GM12878 (cell line): ENCODE measurements around the gene SERPINB3. TPM values are rescaled to one million over a fixed set of nuclear protein-coding genes. Genes with fewer than 3 reads are reported as not detected.
A peak's percentile ranks its signal among the peaks of the same experiment; 100 is the strongest.

ENCODE experiments used
- ATAC-seq: fragments of 200-7000 bp; cut with Tn5 transposase; 3 replicates; pipeline ENCODE4 v1.9.1; 2020; ENCODE audit warnings: mild to moderate bottlenecking, moderate library complexity
- BruUV-seq: library from RNA; stranded (reverse); fragments of 400-500 nt; replicated peaks from 2 replicates; lab custom pipeline; 2021; lab: Mats Ljungman, UMichigan
- CTCF ChIA-PET: fragments of 300-600 bp; sonication (Branson Sonifier 250); formaldehyde crosslinking; extraction: SDS; loops from one replicate; lab custom pipeline; 2021; ENCODE audit warnings: inconsistent platforms; lab: Yijun Ruan, JAX
- POLR2A ChIA-PET: fragments of 350-600 bp; formaldehyde crosslinking; extraction: SDS; loops from one replicate; lab custom pipeline; 2021; ENCODE audit warnings: inconsistent platforms; lab: Charles Lee
- RAD21 ChIA-PET: fragments of 300-600 bp; sonication (Branson Sonifier 250); formaldehyde crosslinking; loops from one replicate; lab custom pipeline; 2023; ENCODE audit warnings: antibody characterized with exemption; ENCODE audit not compliant: unreplicated experiment; lab: Charles Lee
- SMC1A ChIA-PET: fragments of 300-600 bp; sonication (Branson Sonifier 250); formaldehyde crosslinking; loops from one replicate; lab custom pipeline; 2023; ENCODE audit not compliant: unreplicated experiment, uncharacterized antibody; lab: Charles Lee
- DNase-seq: peaks from one replicate; pipeline ENCODE4 v3.0.0-alpha.2; 2011; ENCODE audit warnings: low read depth, low spot score
- FAIRE-seq: peaks from 3 replicates; lab custom pipeline; 2011; peaks lifted over from hg19 to GRCh38; lab: Jason Lieb, UNC
- H2AFZ ChIP-seq: 2 replicates; pipeline ENCODE4 v1.6.0; 2011; ENCODE audit warnings: low read depth, low read length, control low read depth; ENCODE audit not compliant: control insufficient read depth
- H3K27ac ChIP-seq: 2 replicates; pipeline ENCODE4 v1.5.1; 2011; ENCODE audit warnings: control low read depth; ENCODE audit not compliant: control insufficient read depth, insufficient read depth
- H3K27me3 ChIP-seq, 2 experiments: replicated peaks in 1 of 2; 2 replicates each; pipeline versions ENCODE4 v1.6.0 to v1.6.1; 2011; ENCODE audit warnings: low read length in 1 of 2; ENCODE audit not compliant: control insufficient read depth in 2 of 2, insufficient read depth in 2 of 2
- H3K36me3 ChIP-seq, 2 experiments: 2 replicates each; pipeline ENCODE4 v1.5.1; 2011; ENCODE audit warnings: low read length in 1 of 2; ENCODE audit not compliant: control insufficient read depth in 2 of 2, insufficient read depth in 2 of 2
- H3K4me1 ChIP-seq: 2 replicates; pipeline ENCODE4 v1.6.1; 2011; ENCODE audit warnings: mild to moderate bottlenecking, low read length, moderate library complexity, mixed read lengths; ENCODE audit not compliant: control insufficient read depth, insufficient read depth
- H3K4me2 ChIP-seq: 2 replicates; pipeline ENCODE4 v1.6.0; 2011; ENCODE audit warnings: control low read depth; ENCODE audit not compliant: control insufficient read depth, insufficient read depth
- H3K4me3 ChIP-seq: fragments of 200-600 bp; sonication (generic); 2 replicates; pipeline ENCODE4 v1.5.1; 2016
- H3K79me2 ChIP-seq: 2 replicates; pipeline ENCODE4 v1.6.0; 2011; ENCODE audit warnings: low read length; ENCODE audit not compliant: control insufficient read depth, insufficient read depth
- H3K9ac ChIP-seq: 2 replicates; pipeline ENCODE4 v1.8.0; 2011; ENCODE audit warnings: low read length, control low read depth, mixed read lengths; ENCODE audit not compliant: control insufficient read depth, insufficient read depth
- H3K9me3 ChIP-seq: replicated peaks from 3 replicates; pipeline ENCODE4 v1.5.1; 2011; ENCODE audit warnings: mild to moderate bottlenecking, low read length; ENCODE audit not compliant: control insufficient read depth, insufficient read depth
- H4K20me1 ChIP-seq: 2 replicates; pipeline ENCODE4 v1.6.0; 2011; ENCODE audit not compliant: control insufficient read depth, insufficient read depth
- ATF7 ChIP-seq: fragments of 450-650 bp; IDR thresholded peaks from 2 replicates; pipeline ENCODE4 v1.6.1; 2016; ENCODE audit warnings: low read depth, mild to moderate bottlenecking
- CEBPB ChIP-seq, 2 experiments: fragments of 150-350 bp in 1 of 2; IDR thresholded peaks; 2 replicates each; pipeline ENCODE4 v1.6.1; 2012 to 2014; ENCODE audit warnings: low read depth in 2 of 2, low read length in 2 of 2, borderline replicate concordance in 1 of 2, inconsistent platforms in 1 of 2
- CHD1 ChIP-seq: IDR thresholded peaks from 2 replicates; pipeline ENCODE4 v1.6.1; 2012; ENCODE audit warnings: low read depth, low read length, improper control_type of control experiment
- MTA3 ChIP-seq: IDR thresholded peaks from 2 replicates; pipeline ENCODE4 v1.6.1; 2012; ENCODE audit warnings: low read length, inconsistent platforms, borderline replicate concordance
- RAD21 ChIP-seq: IDR thresholded peaks from 2 replicates; pipeline ENCODE4 v1.6.1; 2011; ENCODE audit warnings: mild to moderate bottlenecking, low read depth, low read length, moderate library complexity; ENCODE audit not compliant: insufficient read depth
- SIN3A ChIP-seq: IDR thresholded peaks from 2 replicates; pipeline ENCODE4 v1.6.1; 2012; ENCODE audit warnings: low read depth, low read length, improper control_type of control experiment
- SMAD1 ChIP-seq: fragments of 450-650 bp; IDR thresholded peaks from 2 replicates; pipeline ENCODE4 v1.6.1; 2018; ENCODE audit warnings: mild to moderate bottlenecking, low read depth; ENCODE audit not compliant: partially characterized antibody
- SMC3 ChIP-seq: IDR thresholded peaks from 2 replicates; pipeline ENCODE4 v1.6.1; 2011; ENCODE audit warnings: low read length, improper control_type of control experiment, borderline replicate concordance
- SP1 ChIP-seq: IDR thresholded peaks from one replicate; pipeline ENCODE4 v1.6.1; 2011; ENCODE audit warnings: low read depth, low read length
- WRNIP1 ChIP-seq: IDR thresholded peaks from 2 replicates; pipeline ENCODE4 v1.6.1; 2011; ENCODE audit warnings: low read depth, low read length, improper control_type of control experiment, borderline replicate concordance
- YY1 ChIP-seq: IDR thresholded peaks from 2 replicates; pipeline ENCODE4 v1.6.1; 2011; ENCODE audit warnings: low read depth, mild to moderate bottlenecking, low read length
- ZNF207 ChIP-seq: fragments of 450-650 bp; IDR thresholded peaks from 2 replicates; pipeline ENCODE4 v1.6.1; 2014; ENCODE audit warnings: antibody characterized with exemption, mild to moderate bottlenecking, borderline replicate concordance
- ZNF622 ChIP-seq: fragments of 450-650 bp; IDR thresholded peaks from 2 replicates; pipeline ENCODE4 v1.6.1; 2017; ENCODE audit warnings: mild to moderate bottlenecking, inconsistent platforms
- WGBS: methylation state at CpG from one replicate; pipeline ENCODE4 v1.1.6; 2016; ENCODE audit warnings: low lambda C conversion rate; ENCODE audit not compliant: insufficient replicate concordance, insufficient coverage; ENCODE audit errors: missing lambda C conversion rate; 5-methylcytosine and 5-hydroxymethylcytosine counted together
- in situ Hi-C: fragments of 300-500 bp; cut with MboI; formaldehyde crosslinking; loops from 9 replicates; pipeline ENCODE4 v1.14.3; 2018; ENCODE audit warnings: mixed read lengths
- intact Hi-C: fragments of 100-400 bp; cut with micrococcal nuclease; formaldehyde crosslinking; loops from one replicate; pipeline ENCODE4 v1.14.2; 2022; ENCODE audit not compliant: unreplicated experiment
- polyA plus RNA-seq, 11 experiments: library from polyadenylated mRNA; depleted of rRNA in 4 of 11; unstranded in 6 of 11; stranded (reverse) in 5 of 11; fragments of >200 nt; fragmentation: Nextera tagmentation in 4 of 11; fragmentation: Illumina TruSeq in 1 of 11; extraction: Ambion mirVana in 4 of 11; extraction: Trizol in 1 of 11; gene quantifications; 1 replicate in 1 of 11; 2 replicates in 10 of 11; pipeline versions ENCODE4 v1.2.1 to v1.2.3, GENCODE V29; 2011 to 2016; ENCODE audit warnings: inconsistent platforms in 2 of 11, missing spikeins in 2 of 11, low read depth in 1 of 11
- total RNA-seq, 4 experiments: library from RNA; depleted of rRNA in 3 of 4; stranded (reverse); fragments of >200 nt in 3 of 4; fragmentation: Illumina TruSeq in 1 of 4; extraction: Trizol in 1 of 4; gene quantifications; 2 replicates each; pipeline versions ENCODE4 v1.2.1 to v1.2.3, GENCODE V29; 2013 to 2021
- TF ChIP-seq, protein P1 (sequence below): fragments of 450-650 bp; formaldehyde crosslinking; IDR thresholded peaks from 2 replicates; pipeline ENCODE4 v1.5.0; 2022; ENCODE audit warnings: mild to moderate bottlenecking, missing genetic modification characterization
- TF ChIP-seq, protein P2 (sequence below), 3 experiments: IDR thresholded peaks in 2 of 3; conservative IDR thresholded peaks in 1 of 3; 2 replicates each; pipeline ENCODE4 v1.5.1; 2011; ENCODE audit warnings: low read depth in 3 of 3, low read length in 3 of 3, mild to moderate bottlenecking in 3 of 3, control low read depth in 2 of 3, moderate library complexity in 2 of 3, inconsistent platforms in 1 of 3, mixed read lengths in 1 of 3; ENCODE audit not compliant: control insufficient read depth in 2 of 3, insufficient read depth in 1 of 3; ENCODE audit errors: extremely low read depth in 1 of 3

SERPINB3 gene
- total and polyA plus RNA-seq, 10 of the 15 experiments (the other 5 are each of a cell fraction or from before 2014, with no cell fraction given), result not detected

DNA sequence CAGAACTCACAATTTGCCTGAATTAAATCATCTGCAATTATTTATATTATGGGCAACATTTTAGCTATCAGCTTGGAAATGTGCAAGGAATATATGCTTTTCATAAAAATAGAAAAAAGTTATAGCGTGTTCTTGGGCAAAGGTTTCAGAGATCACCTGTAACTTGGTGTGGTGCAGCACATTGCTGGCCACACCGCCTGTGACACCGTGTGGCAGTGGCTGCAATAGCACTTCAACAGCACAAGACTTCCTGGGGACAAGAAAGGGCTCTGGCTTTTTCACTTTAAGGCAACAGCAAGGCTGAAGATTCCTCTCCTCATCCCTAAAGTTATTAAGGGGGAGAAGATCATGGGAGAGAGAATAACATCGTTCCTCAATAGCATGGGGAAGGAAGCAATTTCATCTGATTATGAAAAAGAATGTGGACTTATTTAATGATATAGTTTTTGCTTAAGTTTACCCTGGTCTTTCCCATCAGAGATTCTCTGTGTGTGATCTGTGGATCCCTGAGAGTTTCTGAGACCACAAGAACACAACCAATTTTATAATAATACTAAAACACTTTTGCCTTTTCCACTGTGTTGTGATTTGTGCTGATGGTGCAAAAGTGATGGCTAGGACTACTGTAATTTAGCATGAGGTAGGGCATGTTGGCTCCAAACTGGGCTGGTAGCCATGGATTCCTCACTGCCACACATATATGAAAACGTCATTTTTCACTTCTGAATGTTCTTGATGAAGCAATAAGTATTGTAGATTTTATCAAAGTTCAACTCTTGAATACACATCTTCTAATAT, 15.0 kb upstream of the SERPINB3 start:
- Histone ChIP-seq H4K20me1 (no peaks in the 10 kb centered on the region), H3K79me2 (no peaks in the 10 kb centered on the region), H3K4me3 (no peak overlapping the region), H2AFZ (no peak overlapping the region), H3K4me1 (no peaks in the 10 kb centered on the region), H3K9me3 (no peaks in the 10 kb centered on the region), H3K27ac (no peak overlapping the region), H3K4me2 (no peak overlapping the region), H3K9ac (no peak overlapping the region), H3K36me3 (no peaks in the 10 kb centered on the region), H3K27me3 (no peaks in the 10 kb centered on the region)
- DNase-seq (no peak), FAIRE-seq (no peak), ATAC-seq (peak; percentile 86)
- RAD21 ChIA-PET, result no interaction called here
- TF ChIP-seq, protein P1, sequence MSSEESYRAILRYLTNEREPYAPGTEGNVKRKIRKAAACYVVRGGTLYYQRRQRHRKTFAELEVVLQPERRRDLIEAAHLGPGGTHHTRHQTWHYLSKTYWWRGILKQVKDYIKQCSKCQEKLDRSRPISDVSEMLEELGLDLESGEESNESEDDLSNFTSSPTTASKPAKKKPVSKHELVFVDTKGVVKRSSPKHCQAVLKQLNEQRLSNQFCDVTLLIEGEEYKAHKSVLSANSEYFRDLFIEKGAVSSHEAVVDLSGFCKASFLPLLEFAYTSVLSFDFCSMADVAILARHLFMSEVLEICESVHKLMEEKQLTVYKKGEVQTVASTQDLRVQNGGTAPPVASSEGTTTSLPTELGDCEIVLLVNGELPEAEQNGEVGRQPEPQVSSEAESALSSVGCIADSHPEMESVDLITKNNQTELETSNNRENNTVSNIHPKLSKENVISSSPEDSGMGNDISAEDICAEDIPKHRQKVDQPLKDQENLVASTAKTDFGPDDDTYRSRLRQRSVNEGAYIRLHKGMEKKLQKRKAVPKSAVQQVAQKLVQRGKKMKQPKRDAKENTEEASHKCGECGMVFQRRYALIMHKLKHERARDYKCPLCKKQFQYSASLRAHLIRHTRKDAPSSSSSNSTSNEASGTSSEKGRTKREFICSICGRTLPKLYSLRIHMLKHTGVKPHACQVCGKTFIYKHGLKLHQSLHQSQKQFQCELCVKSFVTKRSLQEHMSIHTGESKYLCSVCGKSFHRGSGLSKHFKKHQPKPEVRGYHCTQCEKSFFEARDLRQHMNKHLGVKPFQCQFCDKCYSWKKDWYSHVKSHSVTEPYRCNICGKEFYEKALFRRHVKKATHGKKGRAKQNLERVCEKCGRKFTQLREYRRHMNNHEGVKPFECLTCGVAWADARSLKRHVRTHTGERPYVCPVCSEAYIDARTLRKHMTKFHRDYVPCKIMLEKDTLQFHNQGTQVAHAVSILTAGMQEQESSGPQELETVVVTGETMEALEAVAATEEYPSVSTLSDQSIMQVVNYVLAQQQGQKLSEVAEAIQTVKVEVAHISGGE (CRISPR knock-in tag), result no peak
- TF ChIP-seq RAD21 (peak; percentile 68), YY1 (no peak), SIN3A (no peak), ATF7 (no peak), CHD1 (no peak), ZNF207 (no peak), ZNF622 (no peak), CEBPB (IDR thresholded peaks at IDR 0.05; ENCODE audit: borderline replicate concordance in 1 of 2, low read depth in 2 of 2, low read length in 2 of 2) (no peak), SMC3 (peak; percentile 68), MTA3 (no peak), SP1 (no peak), WRNIP1 (no peak), SMAD1 (no peak)
- TF ChIP-seq, protein P2, sequence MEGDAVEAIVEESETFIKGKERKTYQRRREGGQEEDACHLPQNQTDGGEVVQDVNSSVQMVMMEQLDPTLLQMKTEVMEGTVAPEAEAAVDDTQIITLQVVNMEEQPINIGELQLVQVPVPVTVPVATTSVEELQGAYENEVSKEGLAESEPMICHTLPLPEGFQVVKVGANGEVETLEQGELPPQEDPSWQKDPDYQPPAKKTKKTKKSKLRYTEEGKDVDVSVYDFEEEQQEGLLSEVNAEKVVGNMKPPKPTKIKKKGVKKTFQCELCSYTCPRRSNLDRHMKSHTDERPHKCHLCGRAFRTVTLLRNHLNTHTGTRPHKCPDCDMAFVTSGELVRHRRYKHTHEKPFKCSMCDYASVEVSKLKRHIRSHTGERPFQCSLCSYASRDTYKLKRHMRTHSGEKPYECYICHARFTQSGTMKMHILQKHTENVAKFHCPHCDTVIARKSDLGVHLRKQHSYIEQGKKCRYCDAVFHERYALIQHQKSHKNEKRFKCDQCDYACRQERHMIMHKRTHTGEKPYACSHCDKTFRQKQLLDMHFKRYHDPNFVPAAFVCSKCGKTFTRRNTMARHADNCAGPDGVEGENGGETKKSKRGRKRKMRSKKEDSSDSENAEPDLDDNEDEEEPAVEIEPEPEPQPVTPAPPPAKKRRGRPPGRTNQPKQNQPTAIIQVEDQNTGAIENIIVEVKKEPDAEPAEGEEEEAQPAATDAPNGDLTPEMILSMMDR (IDR thresholded peaks at IDR 0.05 in 2 of 3, conservative IDR thresholded peaks at IDR 0.05 in 1 of 3; ENCODE audit: control insufficient read depth in 2 of 3, extremely low read depth in 1 of 3, insufficient read depth in 1 of 3, low read depth in 3 of 3, low read length in 3 of 3), result peak; percentile 58 to 66 (median 59); a peak in 5 of 6 replicates
- CTCF ChIA-PET, result interaction anchor here (1.0 to 3.7 kb wide), 3 partner anchors 97 to 167 kb away, joined by 4 to 17 read pairs (median 6); no protein-coding TSS in a partner anchor
- SMC1A ChIA-PET, result no interaction called here
- in situ Hi-C loops (loop anchor here (10.0 kb wide), 1 partner anchor 152 kb away; no protein-coding TSS in a partner anchor), intact Hi-C loops (loop anchor here (1.0 kb wide), 1 partner anchor 158 kb away; no protein-coding TSS in a partner anchor)
- no TSS peak for BruUV-seq
- 1% methylated on average over 5 of the region's 5 CpGs for WGBS
- POLR2A ChIA-PET, result interaction anchor here (0.7 kb wide), 1 partner anchor 160 kb away, joined by 3 read pairs; no protein-coding TSS in a partner anchor
